Measurements from ENCODE around the gene COL4A2.

GRCh38 chr13:110286833-110287819 is 20.0 kb upstream of the COL4A2 start:
- no peak for TF ChIP-seq CTCF (IDR thresholded peaks at IDR 0.05)
- TF ChIP-seq POLR2A (IDR thresholded peaks at IDR 0.05) = no peak
